GM12874 (cell line): ENCODE results near the gene DLGAP1.

Source experiments
- TF ChIP-seq, protein P1 (sequence below): IDR thresholded peaks from 2 replicates; pipeline ENCODE4 v1.5.1; 2011; ENCODE audit warnings: low read depth, mild to moderate bottlenecking, control low read depth, low read length, moderate library complexity; ENCODE audit not compliant: insufficient read depth

DLGAP1 gene

DNA sequence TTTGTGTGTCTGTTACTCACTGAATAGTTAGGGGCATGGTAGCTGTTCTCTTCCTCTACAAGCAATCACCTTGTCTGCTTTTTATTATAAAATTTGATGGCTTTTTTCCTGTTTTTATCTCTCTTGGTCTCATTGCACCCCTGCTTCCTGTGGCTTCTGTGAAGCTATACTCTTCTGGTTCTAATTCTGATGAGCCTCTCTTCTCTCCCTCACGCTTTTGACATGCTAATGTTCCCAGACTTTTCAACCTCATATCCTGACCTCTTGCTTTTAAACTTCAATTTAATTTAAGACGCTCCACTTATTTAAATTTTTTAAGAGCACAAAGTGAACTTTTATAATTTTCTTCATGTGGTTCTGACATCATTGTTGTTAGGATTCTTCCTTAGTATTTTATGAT is 361.4 kb downstream of the DLGAP1 start:
- TF ChIP-seq, protein P1, sequence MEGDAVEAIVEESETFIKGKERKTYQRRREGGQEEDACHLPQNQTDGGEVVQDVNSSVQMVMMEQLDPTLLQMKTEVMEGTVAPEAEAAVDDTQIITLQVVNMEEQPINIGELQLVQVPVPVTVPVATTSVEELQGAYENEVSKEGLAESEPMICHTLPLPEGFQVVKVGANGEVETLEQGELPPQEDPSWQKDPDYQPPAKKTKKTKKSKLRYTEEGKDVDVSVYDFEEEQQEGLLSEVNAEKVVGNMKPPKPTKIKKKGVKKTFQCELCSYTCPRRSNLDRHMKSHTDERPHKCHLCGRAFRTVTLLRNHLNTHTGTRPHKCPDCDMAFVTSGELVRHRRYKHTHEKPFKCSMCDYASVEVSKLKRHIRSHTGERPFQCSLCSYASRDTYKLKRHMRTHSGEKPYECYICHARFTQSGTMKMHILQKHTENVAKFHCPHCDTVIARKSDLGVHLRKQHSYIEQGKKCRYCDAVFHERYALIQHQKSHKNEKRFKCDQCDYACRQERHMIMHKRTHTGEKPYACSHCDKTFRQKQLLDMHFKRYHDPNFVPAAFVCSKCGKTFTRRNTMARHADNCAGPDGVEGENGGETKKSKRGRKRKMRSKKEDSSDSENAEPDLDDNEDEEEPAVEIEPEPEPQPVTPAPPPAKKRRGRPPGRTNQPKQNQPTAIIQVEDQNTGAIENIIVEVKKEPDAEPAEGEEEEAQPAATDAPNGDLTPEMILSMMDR = no peak

DNA sequence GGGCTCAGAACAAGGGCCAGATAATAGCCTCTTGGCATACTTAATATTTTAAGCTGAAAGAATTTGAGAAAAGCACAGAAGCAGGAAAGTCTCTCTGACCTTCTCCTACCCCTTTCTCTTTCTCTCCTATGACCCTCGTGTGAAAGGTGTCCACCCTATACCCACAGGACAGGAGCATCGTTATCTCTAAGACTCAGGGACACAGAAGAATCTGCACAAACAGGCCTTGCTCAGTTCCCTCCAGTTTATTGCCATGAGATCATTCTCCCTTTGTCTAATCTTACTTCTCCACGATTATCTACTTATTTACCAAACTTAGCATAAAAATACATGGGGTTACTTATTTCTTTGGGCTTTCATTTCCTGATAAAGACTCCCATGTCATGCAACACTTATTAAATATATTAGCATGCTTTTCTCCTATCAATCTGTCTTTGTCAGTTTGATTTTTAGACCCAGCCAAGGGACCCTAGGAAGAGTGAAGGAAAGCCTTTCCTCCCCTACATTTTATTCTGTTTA is 370.7 kb downstream of the DLGAP1 start:
- TF ChIP-seq, protein P1 = no peak

DNA sequence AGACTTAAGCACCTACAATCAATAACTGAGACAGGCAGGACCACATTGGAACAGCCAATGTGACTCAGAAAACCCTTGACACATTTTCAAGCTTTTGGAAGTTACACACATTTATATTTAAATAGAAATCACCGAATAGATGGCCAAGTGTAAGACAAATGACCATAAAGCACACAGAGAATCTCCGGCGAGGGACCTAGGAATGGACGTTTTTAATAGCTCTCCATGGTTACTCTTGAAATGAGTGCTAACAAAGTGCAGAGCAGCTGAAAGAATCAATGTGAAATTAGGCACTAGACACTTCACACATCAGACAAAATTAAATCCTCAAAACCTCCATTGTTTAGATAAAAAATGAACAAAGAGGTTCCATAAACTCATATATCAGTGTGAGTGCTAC is 376.9 kb downstream of the DLGAP1 start:
- TF ChIP-seq, protein P1 = no peak

DNA sequence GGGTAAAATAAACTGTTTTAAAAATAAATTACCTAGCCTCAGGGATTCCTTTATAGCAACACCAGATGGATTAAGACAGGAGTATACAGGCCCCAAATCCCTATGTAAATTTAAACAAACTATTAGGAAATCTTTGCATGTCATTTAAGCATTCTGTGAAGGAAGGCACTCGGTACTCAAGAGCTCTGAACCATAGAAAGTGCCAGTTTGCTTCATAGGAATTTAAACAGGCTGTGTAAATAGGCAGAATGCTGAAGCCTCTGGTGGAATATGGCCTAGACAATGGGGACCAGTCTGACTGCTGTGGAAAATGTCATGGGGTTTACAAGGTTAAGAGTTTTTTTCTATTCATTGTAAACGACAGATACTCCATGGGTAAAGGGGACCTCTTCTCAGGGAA is 377.4 kb downstream of the DLGAP1 start:
- TF ChIP-seq, protein P1 = no peak

DNA sequence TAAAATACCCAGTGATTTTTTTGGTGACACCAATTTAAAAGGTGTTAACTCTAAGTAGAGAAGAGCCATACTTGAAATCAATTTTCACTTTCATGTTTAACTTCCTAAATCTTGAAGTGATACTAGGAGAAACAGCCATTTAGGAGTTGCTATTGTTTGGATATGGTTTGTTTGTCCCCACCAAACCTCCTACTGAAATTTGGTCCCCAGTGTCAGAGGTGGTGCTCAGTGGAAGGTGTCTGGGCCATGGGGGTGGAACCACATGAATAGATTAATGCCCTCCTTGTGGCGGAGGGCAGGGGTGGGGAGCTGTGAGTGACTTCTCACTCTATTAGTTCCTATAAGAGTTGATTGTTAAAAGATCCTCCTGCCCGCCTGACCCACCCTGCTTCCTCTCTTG is 377.9 kb downstream of the DLGAP1 start:
- TF ChIP-seq, protein P1 = no peak

DNA sequence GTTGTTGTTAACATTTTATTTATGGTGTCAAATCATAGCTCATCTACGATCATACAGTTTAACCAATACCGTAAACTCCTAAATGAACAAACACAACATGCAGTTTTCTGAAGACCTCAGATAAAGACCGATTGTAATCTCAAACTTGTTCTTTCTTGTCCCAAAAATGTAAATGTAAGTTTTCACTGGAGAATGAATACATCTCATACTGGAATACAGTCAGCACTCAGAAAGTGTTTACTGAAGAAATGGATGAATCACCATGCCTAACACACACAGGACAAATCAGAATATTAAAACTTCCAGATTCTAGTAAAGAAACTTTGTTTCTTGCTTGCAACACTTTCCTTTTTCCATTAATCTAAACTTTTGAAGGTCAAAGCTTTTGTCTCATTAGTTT is 380.5 kb downstream of the DLGAP1 start:
- TF ChIP-seq, protein P1 = no peak

DNA sequence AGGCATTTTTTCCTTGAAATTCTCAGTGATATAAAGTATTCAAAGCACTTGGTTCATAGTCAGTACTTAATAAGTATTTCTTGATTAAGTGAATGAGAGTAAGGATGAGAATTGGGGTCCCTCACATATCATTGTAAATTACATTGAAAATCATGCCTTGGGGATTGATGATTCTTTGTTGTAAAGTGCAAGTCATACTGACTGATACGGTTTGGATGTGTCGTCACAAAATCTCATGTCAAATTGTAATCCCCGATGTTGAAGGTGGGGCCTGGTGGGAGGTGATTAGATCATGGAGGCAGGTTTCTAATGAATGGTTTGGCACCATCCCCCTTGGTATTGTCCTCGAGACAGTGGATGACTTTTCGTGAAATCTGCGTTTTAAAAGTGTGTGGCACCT is 385.9 kb downstream of the DLGAP1 start:
- TF ChIP-seq, protein P1 = no peak

DNA sequence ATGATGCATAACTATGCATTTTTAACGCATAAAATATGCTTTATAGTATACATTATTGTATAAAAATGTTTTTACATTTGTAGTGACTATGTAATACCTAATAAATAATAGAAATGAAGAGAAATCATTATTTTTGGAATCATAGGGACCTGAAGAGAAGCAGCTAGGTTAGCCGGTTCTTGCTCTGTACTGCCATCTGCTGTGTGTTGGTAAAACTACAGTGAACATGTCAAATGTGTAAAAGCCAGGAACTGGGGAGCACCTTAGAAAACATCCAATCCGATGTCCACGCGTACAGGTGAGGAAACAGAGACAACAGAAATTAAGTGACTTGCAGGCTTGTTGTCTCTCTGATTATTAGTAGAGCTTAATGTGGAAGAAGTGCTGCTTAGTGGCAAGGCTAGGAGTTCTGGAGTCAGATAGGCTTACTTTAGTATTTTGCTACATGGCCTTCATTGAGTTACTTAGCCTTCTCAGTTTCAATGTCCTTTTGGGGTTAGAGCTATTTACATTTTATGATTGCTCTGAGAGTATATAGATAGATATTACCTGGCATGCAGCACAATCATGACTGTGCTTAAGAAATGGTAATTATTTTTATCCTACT is 386.5 kb downstream of the DLGAP1 start:
- TF ChIP-seq, protein P1 = peak; percentile 52; the same call in 1 of the 2 replicates
